ENCODE data around the gene DES. TPM values are rescaled to one million over a fixed set of nuclear protein-coding genes. Genes with fewer than 3 reads are reported as not detected.

Gene DES
- total RNA-seq, 2 experiments from 2014 or later = not detected

DNA sequence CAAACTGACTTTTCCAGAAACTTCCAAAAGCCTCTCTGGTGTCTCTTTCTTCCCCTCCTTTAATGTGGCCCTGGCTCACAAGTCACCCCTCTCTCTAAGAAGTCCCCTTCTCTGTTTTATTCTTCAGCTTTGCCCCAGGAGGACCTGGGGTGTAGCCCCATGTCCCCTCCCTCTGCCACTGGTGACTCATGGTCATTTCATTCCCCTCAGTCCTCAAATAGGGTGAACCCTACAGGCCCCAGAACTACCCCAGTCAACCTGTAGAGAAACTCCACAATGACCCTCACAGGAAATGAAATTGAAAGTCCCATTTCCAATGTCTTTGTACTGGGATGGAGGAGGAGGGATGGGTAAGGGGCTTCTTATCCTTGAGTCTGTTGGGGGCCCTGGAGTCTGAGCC, 10.3 kb downstream of the DES start:
- TF ChIP-seq, protein P1, sequence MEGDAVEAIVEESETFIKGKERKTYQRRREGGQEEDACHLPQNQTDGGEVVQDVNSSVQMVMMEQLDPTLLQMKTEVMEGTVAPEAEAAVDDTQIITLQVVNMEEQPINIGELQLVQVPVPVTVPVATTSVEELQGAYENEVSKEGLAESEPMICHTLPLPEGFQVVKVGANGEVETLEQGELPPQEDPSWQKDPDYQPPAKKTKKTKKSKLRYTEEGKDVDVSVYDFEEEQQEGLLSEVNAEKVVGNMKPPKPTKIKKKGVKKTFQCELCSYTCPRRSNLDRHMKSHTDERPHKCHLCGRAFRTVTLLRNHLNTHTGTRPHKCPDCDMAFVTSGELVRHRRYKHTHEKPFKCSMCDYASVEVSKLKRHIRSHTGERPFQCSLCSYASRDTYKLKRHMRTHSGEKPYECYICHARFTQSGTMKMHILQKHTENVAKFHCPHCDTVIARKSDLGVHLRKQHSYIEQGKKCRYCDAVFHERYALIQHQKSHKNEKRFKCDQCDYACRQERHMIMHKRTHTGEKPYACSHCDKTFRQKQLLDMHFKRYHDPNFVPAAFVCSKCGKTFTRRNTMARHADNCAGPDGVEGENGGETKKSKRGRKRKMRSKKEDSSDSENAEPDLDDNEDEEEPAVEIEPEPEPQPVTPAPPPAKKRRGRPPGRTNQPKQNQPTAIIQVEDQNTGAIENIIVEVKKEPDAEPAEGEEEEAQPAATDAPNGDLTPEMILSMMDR (conservative IDR thresholded peaks at IDR 0.05; ENCODE audit: low read length) = no peak
- no peak for TF ChIP-seq EZH2phosphoT487 (IDR thresholded peaks at IDR 0.05; ENCODE audit: borderline replicate concordance, low read depth, low read length)
- no peak overlapping the region for H3K4me2 ChIP-seq (ENCODE audit: low read length)
- no peaks in the 10 kb centered on the region for H3K36me3 ChIP-seq (ENCODE audit: insufficient read depth, low read length)
- H3K79me2 ChIP-seq (ENCODE audit: insufficient read depth, low read depth, low read length) = no peaks in the 10 kb centered on the region
- ChIA-PET CTCF (ENCODE audit: unreplicated experiment) (interaction anchor here (1.1 kb wide), 1 partner anchor 67 kb away, joined by 4 read pairs; a partner anchor contains a TSS), POLR2A (no interaction called here)
- H3K27ac ChIP-seq (ENCODE audit: low read depth, low read length, poor library complexity, severe bottlenecking) = no peak overlapping the region
- no TSS peak for BruUV-seq (replicated peaks)
- intact Hi-C loops (cut with micrococcal nuclease; ENCODE audit: unreplicated experiment) = no loop called here
- no peaks in the 10 kb centered on the region for H3K4me1 ChIP-seq (ENCODE audit: insufficient read depth, low read length, poor library complexity, severe bottlenecking)
- H3K4me3 ChIP-seq (ENCODE audit: low read depth, low read length, poor library complexity, severe bottlenecking) = no peak overlapping the region
- H3K9me3 ChIP-seq (ENCODE audit: low read length) = no peaks in the 10 kb centered on the region
- H2AFZ ChIP-seq (ENCODE audit: low read length) = no peak overlapping the region
- H3K9me2 ChIP-seq (ENCODE audit: insufficient read depth, low read length) = no peaks in the 10 kb centered on the region
- no peaks in the 10 kb centered on the region for H4K20me1 ChIP-seq (ENCODE audit: insufficient read depth, low read length)
- DNase-seq (ENCODE audit: low spot score) = no peak

DNA sequence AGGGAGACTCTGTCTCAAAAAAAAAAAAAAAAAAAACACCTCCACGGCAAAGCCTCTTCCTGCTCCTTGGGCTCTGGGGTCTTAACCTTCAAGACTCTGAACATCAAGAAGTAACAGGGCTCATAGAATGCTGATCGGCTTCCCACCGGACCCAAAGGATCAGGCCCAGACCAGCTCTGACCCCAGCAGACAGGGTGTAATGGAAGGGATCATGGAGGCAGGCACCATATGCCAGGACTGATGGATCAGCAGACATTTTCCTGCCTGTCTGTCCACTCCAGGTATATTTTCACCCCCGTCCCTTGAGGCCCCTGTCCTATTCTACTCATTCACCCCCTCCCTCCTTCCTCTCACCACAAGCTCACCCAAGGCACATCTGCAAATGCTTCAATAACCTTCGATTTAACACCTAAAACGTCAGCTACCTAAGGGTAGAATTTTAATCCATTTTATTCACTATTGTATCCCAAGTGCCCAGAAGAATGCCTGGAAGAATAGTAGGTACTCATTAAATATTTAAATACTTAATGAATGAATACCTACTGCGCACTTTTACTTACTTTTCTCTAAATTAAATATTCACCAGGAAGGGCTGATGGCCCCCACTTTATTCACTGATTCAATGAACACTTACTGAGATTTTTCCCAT, 11.9 kb downstream of the DES start:
- ChIA-PET CTCF (ENCODE audit: unreplicated experiment) (interaction anchor here (1.0 to 1.3 kb wide), 3 partner anchors 10 to 100 kb away, joined by 3 to 4 read pairs (median 3); no protein-coding TSS in a partner anchor), POLR2A (interaction anchor here (0.7 kb wide), 1 partner anchor 278 kb away, joined by 3 read pairs; no protein-coding TSS in a partner anchor)
- H3K36me3 ChIP-seq (ENCODE audit: insufficient read depth, low read length) = no peaks in the 10 kb centered on the region
- H4K20me1 ChIP-seq (ENCODE audit: insufficient read depth, low read length) = no peaks in the 10 kb centered on the region
- H3K27ac ChIP-seq (ENCODE audit: low read depth, low read length, poor library complexity, severe bottlenecking) = no peak overlapping the region
- intact Hi-C loops (cut with micrococcal nuclease; ENCODE audit: unreplicated experiment) = loop anchor here (2.0 kb wide), 1 partner anchor 29 kb away; no protein-coding TSS in a partner anchor
- BruUV-seq (replicated peaks) = no TSS peak
- H3K79me2 ChIP-seq (ENCODE audit: insufficient read depth, low read depth, low read length) = no peaks in the 10 kb centered on the region
- TF ChIP-seq, protein P1 (conservative IDR thresholded peaks at IDR 0.05; ENCODE audit: low read length) = no peak
- TF ChIP-seq EZH2phosphoT487 (IDR thresholded peaks at IDR 0.05; ENCODE audit: borderline replicate concordance, low read depth, low read length) = no peak
- H3K4me1 ChIP-seq (ENCODE audit: insufficient read depth, low read length, poor library complexity, severe bottlenecking) = no peaks in the 10 kb centered on the region
- no peak overlapping the region for H2AFZ ChIP-seq (ENCODE audit: low read length)
- no peak for DNase-seq (ENCODE audit: low spot score)
- no peaks in the 10 kb centered on the region for H3K9me3 ChIP-seq (ENCODE audit: low read length)
- H3K4me2 ChIP-seq (ENCODE audit: low read length) = no peak overlapping the region
- H3K9me2 ChIP-seq (ENCODE audit: insufficient read depth, low read length) = no peaks in the 10 kb centered on the region
- H3K4me3 ChIP-seq (ENCODE audit: low read depth, low read length, poor library complexity, severe bottlenecking) = no peak overlapping the region
